HUES48 (cell line): Measurements from ENCODE around the gene EPN2.

Experiments used
- H3K27ac ChIP-seq: one replicate; pipeline ENCODE4 v1.7.0; 2013; ENCODE audit warnings: low read depth, low read length, inconsistent platforms
- H3K27me3 ChIP-seq: 2 replicates; pipeline ENCODE4 v1.6.1; 2013; ENCODE audit warnings: mild to moderate bottlenecking, low read length; ENCODE audit not compliant: control insufficient read depth, insufficient read depth
- H3K36me3 ChIP-seq: 2 replicates; pipeline ENCODE4 v1.6.1; 2013; ENCODE audit warnings: low read length; ENCODE audit not compliant: control insufficient read depth, insufficient read depth
- H3K4me1 ChIP-seq: 2 replicates; pipeline ENCODE4 v1.6.1; 2013; ENCODE audit warnings: mild to moderate bottlenecking, low read length; ENCODE audit not compliant: control insufficient read depth, insufficient read depth
- H3K4me3 ChIP-seq: 2 replicates; pipeline ENCODE4 v1.5.1; 2013; ENCODE audit warnings: mild to moderate bottlenecking, low read depth, low read length
- H3K9ac ChIP-seq: 2 replicates; pipeline ENCODE4 v1.6.1; 2013; ENCODE audit warnings: mild to moderate bottlenecking, low read depth, low read length, moderate library complexity
- H3K9me3 ChIP-seq: 2 replicates; pipeline ENCODE4 v1.6.1; 2013; ENCODE audit warnings: low read length; ENCODE audit not compliant: control insufficient read depth, insufficient read depth

Gene EPN2

DNA sequence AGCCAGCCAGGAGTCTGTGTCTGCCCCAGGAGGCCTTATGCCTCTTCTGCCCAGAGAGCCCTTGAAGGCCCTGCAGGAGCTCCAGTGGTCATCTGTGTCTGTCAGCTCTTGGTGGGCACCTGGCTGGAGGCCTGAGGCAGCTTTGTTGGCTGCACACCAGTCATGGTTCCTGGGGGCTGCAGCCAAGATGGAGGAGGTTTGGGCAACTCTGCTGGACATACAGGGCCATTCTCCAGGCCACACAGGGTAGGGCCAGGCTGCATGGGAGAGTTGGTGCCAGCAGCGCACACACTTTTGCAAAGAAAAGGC lies 95.9 kb downstream of the EPN2 start:
- Histone ChIP-seq H3K4me3 (no peak overlapping the region), H3K9ac (no peak overlapping the region), H3K27ac (no peak overlapping the region), H3K36me3 (peaks cover 17% of the 10 kb centered on the region), H3K9me3 (no peaks in the 10 kb centered on the region), H3K27me3 (no peaks in the 10 kb centered on the region), H3K4me1 (peaks cover 5% of the 10 kb centered on the region; the same call in 1 of the 2 replicates)

DNA sequence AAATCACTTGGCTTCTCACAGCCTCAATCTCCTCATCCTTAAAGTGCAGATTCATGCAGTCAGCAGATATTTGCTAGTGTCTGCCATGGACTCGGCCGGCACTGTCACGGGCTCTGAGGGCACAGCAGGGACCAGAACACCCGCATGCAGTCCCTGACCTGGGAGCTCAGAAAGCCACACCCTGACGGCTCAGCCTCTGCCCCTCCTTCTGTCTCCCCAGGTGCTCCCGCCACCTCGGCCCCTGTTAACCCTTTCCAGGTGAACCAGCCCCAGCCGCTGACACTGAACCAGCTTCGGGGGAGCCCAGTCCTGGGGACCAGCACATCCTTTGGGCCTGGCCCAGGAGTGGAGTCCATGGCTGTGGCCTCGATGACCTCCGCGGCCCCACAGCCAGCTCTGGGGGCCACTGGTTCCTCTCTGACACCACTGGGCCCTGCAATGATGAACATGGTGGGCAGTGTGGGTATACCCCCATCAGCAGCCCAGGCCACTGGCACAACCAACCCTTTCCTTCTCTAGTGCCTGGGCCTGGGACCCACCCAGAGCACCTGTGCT lies 96.6 kb downstream of the EPN2 start:
- no peak overlapping the region for H3K27ac ChIP-seq
- H3K27me3 ChIP-seq = no peaks in the 10 kb centered on the region
- peaks cover 15% of the 10 kb centered on the region for H3K36me3 ChIP-seq
- H3K9ac ChIP-seq = no peak overlapping the region
- H3K4me3 ChIP-seq = no peak overlapping the region
- H3K9me3 ChIP-seq = no peaks in the 10 kb centered on the region
- H3K4me1 ChIP-seq = peaks cover 12% of the 10 kb centered on the region

DNA sequence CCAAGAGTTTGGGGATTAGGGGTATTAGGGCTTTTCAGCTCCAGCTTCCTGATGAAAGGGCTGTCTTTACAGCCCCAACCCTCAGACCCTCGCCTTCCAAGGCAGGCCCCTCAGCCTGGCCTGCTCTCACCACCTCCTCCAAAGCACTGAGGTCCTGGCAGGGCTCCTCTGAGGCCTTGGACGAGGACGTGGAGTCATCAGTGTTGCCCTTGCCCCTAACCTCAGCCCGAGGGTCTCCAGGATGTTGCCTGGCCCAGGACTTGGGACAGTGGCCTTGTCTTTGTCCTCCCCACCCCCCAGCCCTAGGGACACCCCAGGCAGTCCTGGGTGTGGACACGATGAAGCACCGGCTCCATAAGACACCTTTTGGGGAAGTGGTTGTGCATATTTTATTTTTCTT lies 97.2 kb downstream of the EPN2 start:
- Histone ChIP-seq H3K36me3 (peaks cover 12% of the 10 kb centered on the region), H3K4me3 (no peak overlapping the region), H3K9me3 (no peaks in the 10 kb centered on the region), H3K27me3 (no peaks in the 10 kb centered on the region), H3K9ac (no peak overlapping the region), H3K27ac (no peak overlapping the region), H3K4me1 (peaks cover 17% of the 10 kb centered on the region)

DNA sequence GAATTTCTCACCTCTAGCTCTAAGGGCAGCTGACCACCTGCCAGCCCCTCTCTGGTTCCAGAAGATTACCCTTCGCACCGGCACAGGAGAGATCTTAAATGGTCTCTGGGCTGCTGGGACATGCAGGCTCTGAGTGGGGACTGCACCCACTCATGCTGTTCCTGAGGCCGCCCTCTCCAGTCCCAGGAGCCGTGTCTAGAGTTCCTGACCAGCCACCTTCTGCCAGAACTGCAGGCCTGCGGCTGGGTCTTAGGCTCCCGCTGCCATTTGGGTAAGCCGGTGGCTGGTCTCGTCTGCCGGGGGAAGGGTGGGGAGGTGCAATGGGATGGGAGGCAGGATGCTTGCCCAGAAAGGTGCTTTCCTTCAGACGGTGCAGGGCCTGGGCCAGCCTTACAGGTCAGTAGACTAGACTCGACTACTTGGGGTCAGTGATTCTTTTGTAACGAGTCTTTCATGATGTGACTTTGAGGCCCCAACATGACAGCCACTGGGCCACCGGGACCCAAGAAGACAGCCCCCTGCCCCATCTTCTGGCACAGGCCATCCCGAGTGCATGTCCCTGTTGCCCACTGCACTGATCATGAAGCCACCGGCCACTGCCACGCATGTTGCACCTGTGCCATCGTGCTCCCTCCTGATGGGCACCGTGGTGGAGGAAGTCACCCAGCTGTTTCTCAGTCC lies 98.9 kb downstream of the EPN2 start:
- Histone ChIP-seq H3K27ac (no peak overlapping the region), H3K27me3 (no peaks in the 10 kb centered on the region), H3K9ac (no peak overlapping the region), H3K4me3 (no peak overlapping the region), H3K4me1 (peaks cover 22% of the 10 kb centered on the region), H3K9me3 (no peaks in the 10 kb centered on the region), H3K36me3 (0 out of 2 replicates have a peak, but pooled peaks cover 2% of the 10 kb centered on the region)

DNA sequence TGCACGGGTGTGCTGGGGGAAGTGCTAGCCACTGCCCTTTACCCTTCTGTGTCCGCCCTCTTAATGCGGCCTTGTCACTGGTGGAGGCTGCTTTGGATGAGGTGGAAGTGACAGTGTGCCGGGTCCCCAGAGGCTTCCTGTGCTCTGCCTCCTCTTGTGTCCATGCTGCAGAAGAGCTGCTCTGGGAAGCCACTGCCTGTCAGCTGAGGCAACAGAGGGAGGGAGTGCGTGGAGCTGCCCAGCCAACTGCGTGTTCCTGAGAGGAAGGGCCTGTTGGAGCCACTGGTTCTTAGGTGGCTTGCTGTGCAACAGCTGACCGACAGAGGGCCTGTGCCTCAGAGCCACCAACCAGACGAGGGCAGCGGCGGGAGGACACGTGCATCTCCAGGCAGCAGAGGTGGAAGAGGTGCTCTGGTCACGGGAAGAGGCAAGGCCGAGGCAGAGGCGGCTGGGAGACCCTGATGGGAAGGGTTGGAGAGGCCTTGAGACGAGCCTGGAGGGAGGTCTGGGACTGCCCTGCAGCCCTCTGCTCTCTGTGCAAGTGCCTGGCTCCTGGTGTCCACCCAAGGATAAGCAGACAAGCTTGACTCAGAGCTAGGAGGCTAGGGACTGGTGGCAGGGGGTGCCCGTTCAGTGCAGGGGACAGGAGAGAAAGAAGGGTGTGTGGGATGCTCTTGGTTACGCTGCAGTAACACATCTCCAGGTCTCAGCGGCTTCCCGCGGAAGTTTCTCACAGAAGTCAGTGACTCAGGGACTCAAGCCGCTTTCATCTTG lies 100.0 kb downstream of the EPN2 start:
- H3K4me1 ChIP-seq = peaks cover 22% of the 10 kb centered on the region
- H3K9ac ChIP-seq = no peak overlapping the region
- H3K9me3 ChIP-seq = no peaks in the 10 kb centered on the region
- no peaks in the 10 kb centered on the region for H3K27me3 ChIP-seq
- H3K36me3 ChIP-seq = no peaks in the 10 kb centered on the region
- H3K4me3 ChIP-seq = no peak overlapping the region
- no peak overlapping the region for H3K27ac ChIP-seq

DNA sequence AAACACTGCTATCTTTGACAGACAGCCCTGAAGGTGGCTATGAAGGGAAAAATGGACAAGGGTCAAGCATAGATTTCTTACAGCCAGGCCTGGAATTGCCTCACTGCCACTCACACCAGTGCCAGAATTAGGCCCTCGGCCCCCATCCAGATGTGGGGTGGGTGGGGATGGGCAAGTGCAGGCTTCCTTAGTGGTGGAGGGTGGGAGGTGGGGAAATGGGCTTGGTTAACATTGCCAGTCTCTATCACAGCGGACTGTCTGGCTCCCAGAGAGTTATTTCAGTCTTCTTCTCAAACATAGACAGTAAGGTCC lies 100.5 kb downstream of the EPN2 start:
- Histone ChIP-seq H3K27ac (no peak overlapping the region), H3K27me3 (no peaks in the 10 kb centered on the region), H3K4me3 (no peak overlapping the region), H3K36me3 (no peaks in the 10 kb centered on the region), H3K4me1 (peaks cover 22% of the 10 kb centered on the region), H3K9ac (no peak overlapping the region), H3K9me3 (no peaks in the 10 kb centered on the region)

DNA sequence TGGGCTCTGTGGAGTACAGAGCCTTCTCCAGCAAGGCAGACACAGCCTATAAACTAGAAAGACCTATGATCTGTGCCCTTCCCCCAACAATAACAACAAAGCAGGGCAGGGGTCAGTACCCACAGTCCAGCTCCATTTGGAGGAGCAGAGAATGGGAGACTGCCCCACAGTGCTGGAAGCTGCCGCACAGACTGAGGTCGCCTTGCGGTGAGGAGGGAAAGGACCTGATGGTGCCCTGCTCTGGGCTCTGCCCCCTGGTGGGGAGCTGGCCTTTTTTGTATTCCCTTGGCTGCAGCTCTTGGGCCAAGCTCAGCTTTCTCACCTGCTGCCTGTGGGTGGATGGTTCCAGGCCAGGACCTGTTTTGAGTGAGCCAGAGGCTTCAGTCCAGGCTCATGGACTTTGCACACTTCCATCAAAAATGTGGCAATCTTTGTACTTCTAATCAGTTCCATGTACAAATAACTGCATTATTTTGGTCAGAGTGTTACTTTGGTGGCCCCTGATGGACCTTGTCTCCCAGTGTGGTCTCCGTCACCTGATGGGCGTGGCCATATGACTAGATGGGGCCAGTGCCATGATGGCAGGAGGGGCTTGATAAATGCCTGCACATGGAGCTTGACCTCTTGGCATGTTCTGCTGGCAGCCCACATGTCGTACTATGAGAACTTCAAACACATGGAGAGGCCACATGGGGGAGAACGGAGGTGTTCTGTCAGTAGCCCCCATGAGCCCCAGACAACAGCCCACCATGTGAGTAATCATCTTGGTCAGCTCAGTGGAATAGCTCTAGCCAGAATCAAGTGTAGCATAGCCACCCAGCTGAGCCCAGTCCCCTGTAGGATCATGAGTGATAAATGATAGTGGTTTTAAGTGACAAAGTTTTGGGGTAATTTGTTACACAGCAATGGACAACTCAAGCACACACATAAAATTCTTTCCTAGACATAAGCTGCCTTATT lies 101.1 kb downstream of the EPN2 start:
- Histone ChIP-seq H3K36me3 (no peaks in the 10 kb centered on the region), H3K27me3 (no peaks in the 10 kb centered on the region), H3K27ac (no peak overlapping the region), H3K9ac (no peak overlapping the region), H3K4me3 (no peak overlapping the region), H3K4me1 (peaks cover 21% of the 10 kb centered on the region), H3K9me3 (no peaks in the 10 kb centered on the region)

DNA sequence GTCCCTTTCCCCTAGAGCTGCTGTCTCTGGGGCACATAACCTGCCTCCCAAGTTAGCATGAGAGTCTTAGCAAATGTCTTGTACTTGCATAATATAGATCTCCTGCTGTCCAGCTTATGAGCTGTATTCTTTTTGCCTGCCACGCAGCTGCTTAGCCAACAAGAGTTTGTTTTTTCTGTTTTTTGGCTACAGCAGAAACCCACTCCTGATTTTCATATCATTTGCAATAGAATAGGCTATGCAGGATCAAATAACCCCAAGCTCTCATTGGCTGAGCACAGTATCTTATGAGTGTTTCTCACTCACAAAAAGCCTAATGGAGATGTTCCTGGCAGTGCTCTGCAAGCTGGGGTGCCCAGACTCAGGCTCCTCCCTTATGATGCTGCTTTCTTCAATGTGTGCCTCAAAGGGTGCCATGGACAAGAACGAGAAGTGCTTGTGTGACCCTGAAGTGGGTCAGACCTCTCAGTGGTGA lies 102.2 kb downstream of the EPN2 start:
- Histone ChIP-seq H3K27me3 (no peaks in the 10 kb centered on the region), H3K36me3 (peaks cover 3% of the 10 kb centered on the region; the same call in 1 of the 2 replicates), H3K9me3 (no peaks in the 10 kb centered on the region), H3K9ac (no peak overlapping the region), H3K4me3 (no peak overlapping the region), H3K27ac (peak overlapping the region; percentile 36), H3K4me1 (peaks cover 16% of the 10 kb centered on the region)

DNA sequence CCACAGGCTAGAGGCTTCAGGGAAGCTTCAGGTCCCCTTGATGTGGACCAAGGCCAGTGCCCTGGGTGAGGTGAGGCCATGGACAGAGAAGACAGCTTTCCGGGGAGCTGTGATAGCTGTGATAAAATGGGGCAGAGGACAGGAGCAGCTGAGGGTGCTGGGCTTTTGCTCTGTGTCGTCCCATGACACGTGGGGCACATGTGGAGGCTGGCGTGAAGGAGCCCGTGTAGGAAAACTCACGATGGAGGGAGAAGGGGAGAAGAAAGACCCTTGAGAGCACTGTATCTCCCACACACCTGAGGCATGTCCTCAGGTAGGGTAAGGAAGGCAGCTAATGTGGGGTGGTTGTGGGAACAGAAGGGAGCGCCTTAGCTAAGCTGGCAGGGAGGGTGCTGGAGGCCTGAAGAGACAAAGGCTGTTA lies 104.1 kb downstream of the EPN2 start:
- H3K36me3 ChIP-seq = peaks cover 3% of the 10 kb centered on the region; the same call in 1 of the 2 replicates
- H3K9me3 ChIP-seq = no peaks in the 10 kb centered on the region
- H3K27me3 ChIP-seq = no peaks in the 10 kb centered on the region
- no peak overlapping the region for H3K27ac ChIP-seq
- peaks cover 16% of the 10 kb centered on the region for H3K4me1 ChIP-seq
- no peak overlapping the region for H3K4me3 ChIP-seq
- no peak overlapping the region for H3K9ac ChIP-seq

DNA sequence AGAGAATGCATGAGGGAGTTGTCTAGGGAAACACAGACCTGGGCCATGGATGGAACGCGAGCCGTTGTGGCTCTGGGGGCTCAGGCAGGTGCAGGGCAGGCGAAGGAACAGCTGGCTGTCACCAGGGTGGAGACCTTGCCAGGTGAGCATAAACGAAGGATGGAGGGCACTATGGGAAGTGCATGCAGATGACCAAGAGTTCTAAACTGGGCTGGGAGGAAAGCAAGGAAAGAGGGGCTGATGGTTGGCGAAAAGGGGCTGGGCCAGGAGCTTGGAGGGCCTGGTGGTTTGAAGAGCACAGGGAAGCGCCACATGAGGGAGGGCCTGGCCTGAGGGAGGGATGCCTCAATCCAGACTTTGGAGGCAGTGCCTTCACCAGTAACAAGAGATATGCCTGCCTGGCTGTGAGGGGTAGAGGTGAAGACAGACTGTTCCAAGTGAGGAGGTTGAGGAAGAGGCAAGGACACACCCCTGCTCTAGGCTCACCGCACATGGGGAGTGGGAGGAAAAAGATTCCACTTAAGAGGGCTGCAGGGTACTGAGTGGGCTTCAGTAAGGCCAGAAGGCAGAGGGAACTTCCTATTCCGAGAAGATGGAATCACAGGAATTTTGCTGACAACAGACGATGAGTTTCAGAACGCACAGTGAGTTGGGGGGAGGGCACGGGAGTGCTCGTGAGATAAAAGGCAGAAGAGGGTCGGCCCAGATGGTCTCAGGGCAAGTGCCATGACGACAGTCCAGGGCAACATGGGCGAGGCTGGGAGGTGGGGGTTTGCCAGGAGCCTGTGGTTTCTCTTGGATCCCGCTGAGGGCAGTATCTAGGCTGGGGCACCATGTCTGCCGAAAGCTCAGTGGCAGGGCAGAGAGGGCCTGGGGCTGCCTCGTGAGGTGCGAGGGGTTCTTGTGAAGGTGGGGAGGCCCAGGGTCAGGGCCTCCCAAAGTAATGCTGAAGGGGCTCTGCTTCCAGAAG lies 104.8 kb downstream of the EPN2 start:
- H3K4me1 ChIP-seq = peaks cover 16% of the 10 kb centered on the region
- no peak overlapping the region for H3K27ac ChIP-seq
- H3K4me3 ChIP-seq = no peak overlapping the region
- H3K27me3 ChIP-seq = no peaks in the 10 kb centered on the region
- H3K9ac ChIP-seq = no peak overlapping the region
- peaks cover 5% of the 10 kb centered on the region; the same call in 1 of the 2 replicates for H3K36me3 ChIP-seq
- no peaks in the 10 kb centered on the region for H3K9me3 ChIP-seq
